NCI-H1417 treated with DMSO at 0.1 percent for 48 hours (cell line): ENCODE measurements around the gene HSF4.

ENCODE experiments used
- DNase-seq: peaks from one replicate; lab custom pipeline; 2025; lab: John Stamatoyannopoulos, UW

Gene HSF4

GRCh38 chr16:67201411-67202345 lies 37.1 kb downstream of the HSF4 start:
- DNase-seq, result no peak

- DNase-seq, result no peak
Observed at GRCh38 chr16:67202426-67202825, 37.9 kb downstream of the HSF4 start.

GRCh38 chr16:67202956-67203493 lies 38.5 kb downstream of the HSF4 start:
- DNase-seq, result no peak

GRCh38 chr16:67204076-67204475 lies 39.5 kb downstream of the HSF4 start:
- DNase-seq, result no peak

- no peak for DNase-seq
Observed at GRCh38 chr16:67206129-67206837, 41.7 kb downstream of the HSF4 start.

GRCh38 chr16:67206838-67207248 lies 42.3 kb downstream of the HSF4 start:
- no peak for DNase-seq

GRCh38 chr16:67207249-67208091 lies 42.9 kb downstream of the HSF4 start:
- DNase-seq, result no peak

GRCh38 chr16:67208154-67208896 lies 43.8 kb downstream of the HSF4 start:
- no peak for DNase-seq

GRCh38 chr16:67209565-67209964 lies 45.0 kb downstream of the HSF4 start:
- no peak for DNase-seq

- DNase-seq, result no peak
Observed at GRCh38 chr16:67210069-67210937, 45.8 kb downstream of the HSF4 start.

- DNase-seq, result no peak
Observed at GRCh38 chr16:67211674-67212073, 47.1 kb downstream of the HSF4 start.

- DNase-seq, result no peak
Observed at GRCh38 chr16:67212766-67213165, 48.2 kb downstream of the HSF4 start.

- DNase-seq, result no peak
Observed at GRCh38 chr16:67213197-67214019, 48.9 kb downstream of the HSF4 start.

- DNase-seq, result no peak
Observed at GRCh38 chr16:67215706-67216105, 51.2 kb downstream of the HSF4 start.

- no peak for DNase-seq
Observed at GRCh38 chr16:67216612-67217490, 52.3 kb downstream of the HSF4 start.
